Kidney glomerular epithelial cell (primary cell): ENCODE measurements around the gene USP7.

Source experiments
- DNase-seq: peaks from one replicate; lab custom pipeline; 2025; lab: John Stamatoyannopoulos, UW

Gene USP7

DNA sequence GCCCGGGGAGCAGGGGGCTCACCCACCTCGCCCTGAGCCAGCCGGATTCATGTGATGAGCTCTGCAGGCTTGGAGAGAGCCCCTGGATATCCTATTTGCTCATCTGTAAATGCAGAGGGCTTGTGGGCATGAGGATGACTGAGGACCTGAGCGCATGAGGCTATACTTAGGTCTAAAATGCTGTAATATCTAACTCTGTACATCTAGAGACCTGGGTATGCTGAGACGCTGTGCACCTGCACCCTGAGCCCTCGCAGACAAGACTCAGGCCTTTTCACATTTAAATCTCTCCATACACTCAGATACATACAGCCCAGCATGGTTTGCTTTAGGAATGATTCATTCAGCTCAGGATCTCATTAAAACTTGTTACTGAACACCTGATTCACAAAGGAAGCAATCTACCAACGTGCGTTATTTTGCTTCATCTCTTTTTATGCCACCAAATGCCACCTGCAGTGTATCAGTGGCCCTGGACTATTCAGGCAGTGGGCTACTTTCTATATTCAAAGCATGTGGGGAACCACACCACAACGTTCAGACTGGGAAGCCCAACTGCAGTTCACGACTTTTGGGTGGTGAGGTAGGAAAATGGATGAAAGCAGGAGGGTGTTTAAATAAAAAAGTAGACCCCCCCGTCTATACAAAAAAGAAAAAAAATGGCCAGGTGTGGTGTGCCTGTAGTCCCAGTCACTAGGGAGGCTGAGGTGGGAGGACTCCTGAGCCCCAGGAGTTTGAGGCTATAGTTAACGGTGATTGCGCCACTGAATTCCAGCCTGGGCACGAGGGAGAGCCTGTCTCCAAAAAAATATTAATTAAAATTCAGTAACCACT lies 12.0 kb downstream of the USP7 start:
- no peak for DNase-seq

DNA sequence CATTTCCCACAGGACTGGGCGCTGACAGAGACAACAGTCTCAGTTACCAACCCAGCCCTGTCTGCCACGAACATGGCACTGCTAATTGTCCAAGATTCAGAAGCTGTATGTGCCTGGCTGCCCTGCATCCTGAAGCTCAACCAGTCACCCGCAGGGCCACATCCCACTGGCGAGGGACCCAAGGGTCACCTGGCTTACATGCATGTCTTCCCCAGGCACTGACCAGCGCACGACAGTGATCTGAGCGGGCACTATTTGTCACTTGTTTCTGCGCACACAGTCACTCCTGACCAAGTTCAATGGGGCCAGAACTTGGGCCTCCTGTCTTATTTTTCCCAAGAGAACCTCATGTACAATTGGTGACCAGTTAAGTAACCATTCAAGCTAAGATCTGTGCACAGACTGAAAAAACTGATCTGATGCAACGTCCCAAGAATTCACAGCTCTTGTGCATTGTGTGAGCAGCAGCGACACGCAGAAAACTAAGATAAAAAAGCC lies 13.1 kb downstream of the USP7 start:
- DNase-seq = no peak

DNA sequence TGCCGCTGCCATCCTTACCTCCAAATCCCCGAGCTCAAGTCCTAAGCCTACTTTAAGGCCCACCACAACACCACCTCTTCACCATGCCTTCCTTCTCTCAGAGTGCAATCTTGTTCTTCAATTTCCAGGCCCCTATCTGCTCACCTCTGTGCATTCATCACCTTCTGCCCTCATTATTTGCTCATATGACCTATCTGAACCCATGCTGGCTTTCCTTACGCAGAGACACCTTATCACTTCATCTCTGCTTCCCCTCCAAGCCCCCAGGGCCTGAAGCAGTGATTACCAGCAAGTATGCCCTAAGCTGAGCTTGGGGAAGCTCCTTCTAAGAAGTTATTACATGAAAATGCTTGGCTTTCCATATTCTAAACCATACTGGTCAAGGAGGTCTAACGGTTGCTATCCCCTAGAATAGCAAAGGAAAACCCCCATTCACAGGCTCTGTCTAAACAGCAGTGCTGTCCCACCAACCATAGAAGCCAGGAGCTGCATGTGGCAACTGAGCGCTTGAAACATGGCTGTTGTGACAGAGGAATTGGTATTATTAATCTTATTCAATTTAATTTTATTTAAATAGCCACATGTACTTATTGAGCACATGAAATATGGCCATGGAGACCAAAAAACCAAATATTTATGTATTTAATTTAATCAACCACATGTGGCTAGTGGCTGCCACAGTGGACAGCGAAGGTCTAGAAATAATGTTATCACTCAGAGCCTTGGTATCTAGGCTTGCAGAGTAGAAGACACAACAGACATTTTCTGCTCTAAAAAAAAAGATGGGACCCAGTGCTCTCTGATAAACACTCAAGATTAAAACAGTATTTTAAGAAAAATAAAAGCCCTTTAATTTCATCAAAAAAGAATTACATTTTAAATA lies 13.9 kb downstream of the USP7 start:
- DNase-seq = no peak

DNA sequence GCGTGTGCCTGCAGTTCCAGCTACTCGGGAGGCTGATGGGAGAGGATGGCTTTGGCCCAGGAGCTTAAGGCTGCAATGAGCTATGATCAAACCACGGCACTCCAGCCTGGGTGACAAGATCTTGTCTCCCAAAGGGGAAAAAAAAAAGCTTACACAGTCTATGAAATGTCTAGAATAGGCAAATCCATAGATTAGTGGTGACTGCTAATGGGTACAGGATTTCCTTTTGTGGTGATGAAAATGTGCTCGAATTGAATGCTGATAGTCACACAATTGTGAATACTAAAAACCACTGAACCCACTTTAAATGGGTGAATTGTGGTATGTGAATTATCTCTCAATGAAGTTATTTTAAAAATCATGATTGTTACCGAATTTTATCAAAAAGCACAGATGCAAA lies 14.9 kb downstream of the USP7 start:
- no peak for DNase-seq

DNA sequence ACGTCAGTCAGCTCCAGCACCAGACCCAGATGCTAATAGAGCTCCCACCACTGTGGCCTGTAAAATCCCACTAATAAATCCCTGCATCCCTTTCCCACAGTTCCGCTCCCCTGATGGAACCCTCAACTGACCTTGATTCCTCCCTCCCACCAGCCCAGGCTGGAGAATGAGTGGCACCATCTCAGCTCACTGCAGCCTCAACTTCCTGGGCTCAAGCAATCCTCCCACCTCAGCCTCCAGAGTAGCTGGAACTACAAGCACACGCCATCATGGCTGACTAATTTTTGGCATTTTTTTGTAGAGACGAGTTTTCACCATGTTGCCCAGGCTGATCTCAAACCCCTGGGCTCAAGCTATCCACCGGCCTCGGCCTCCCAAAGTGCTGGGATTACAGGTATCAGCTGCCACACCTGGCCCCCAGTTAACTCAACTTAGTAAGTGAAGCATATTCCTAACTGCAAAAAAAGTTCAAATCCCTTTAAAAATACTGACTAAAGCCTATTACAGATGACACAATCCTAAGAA lies 15.6 kb downstream of the USP7 start:
- DNase-seq = no peak

DNA sequence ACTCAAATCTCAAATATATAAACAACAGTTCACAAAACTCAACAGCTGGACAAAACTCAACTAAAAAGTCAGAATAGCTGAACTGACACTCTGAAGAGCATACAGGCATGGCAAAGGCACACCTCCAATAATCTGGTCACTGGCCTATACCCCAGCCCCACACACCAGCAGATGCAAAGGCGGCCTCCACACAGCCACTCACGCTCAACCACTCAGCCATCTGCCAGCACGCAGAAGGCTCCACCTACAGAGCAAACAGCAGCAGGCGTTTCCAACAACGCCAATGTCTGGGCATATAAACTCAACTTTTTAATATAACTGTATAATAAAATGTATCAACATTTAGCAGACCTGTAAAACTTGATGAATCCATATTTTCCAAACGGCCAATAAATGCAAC lies 17.2 kb downstream of the USP7 start:
- no peak for DNase-seq

DNA sequence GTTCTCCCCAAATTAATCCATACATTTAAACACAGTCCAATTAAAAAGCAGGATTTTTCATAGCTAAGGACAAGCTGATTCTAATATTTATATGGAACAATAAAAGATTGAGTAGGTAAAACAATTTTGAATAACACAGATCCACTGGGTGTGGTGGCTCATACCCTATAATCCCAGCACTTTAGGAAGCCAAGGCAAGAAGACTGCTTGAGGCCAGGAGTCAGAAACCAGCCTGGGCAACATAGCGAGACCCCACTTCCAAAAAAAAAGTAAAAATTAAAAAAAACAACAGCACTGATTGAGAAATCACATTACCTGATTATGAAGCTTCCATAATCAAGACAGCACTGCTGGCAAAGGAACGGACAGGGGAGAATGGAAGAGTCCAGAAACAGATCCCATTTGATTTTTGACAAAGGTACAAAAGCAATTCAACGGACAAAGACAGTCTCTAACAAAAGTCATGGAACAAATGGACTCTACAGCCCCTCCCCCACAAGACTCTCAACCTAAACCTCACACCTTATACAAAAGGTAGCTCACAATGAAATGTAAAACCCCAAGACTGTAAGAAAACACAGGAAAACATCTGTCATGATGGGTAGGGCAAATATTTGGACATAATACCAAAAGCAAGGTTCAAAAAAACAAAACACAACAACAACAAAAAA lies 17.9 kb downstream of the USP7 start:
- DNase-seq = no peak

DNA sequence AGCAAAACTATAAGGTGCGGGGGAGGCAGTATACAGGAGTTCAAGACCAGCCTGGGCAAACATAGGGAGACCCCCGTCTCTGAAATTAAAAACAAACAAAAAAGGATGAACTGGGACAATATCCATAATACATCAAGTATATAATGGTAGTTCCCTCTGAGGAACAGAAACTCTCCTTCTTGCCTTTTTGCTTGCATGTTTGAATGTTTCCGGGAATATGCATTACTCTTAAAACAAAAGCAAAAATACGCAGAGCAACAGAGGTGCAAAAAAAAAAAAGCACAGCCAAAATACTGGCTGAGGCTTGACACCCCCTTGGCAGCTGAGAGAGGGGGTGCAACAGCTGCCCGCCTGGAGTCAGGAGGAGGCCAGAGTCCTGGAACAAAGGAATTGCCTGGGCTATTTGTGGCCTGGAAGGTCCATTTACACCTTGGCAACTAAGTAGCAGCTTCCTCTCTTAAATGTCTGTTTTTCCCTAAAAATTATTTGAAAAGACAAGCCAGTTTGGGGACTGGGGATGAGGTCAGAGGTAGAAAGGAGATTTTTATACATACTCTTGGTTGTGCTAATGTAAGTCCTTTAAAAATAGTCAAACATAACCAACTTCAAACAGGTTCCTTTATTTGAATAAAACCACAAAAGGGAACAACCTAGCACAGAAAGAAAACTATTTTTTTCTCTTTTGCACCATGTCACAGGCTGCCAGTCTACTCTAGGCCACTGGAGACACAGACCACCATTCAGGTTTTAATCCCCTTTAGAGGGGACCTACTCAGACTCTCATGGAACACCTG lies 19.5 kb downstream of the USP7 start:
- DNase-seq = no peak

DNA sequence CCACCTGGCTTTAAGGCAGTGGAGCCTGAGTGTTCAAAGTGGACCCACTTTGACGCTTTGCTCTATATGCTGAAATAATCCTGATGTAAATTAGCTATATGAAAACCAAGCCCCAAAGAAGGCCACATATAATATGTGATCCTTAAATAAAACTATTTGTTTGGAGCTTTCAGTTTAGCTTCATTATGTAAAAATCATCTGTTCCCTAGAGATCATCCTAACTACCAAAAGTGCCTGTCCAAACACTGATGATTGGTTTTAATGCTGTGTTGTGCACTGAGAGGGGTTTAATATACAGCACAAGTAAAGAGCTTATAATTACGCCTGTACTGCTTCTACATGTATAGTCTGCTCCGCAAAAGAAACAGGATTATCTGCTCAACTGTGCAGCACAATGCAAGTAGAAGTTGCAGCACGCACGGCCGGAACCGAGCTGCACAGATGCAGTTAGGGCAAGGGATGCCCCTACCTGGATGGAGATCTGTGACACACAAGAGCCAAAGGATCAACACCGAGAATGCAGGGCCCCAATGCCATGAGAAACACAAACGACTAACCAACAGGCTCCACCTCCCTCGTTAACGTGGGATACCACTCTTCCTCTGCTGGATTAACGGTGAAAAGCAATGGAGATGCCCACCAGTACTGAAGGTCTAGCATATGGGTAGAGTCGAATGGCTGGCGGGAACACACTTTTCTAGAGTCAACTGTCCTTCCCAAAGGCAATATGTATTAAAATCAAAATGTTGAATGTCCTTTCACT lies 20.5 kb downstream of the USP7 start:
- DNase-seq = no peak

DNA sequence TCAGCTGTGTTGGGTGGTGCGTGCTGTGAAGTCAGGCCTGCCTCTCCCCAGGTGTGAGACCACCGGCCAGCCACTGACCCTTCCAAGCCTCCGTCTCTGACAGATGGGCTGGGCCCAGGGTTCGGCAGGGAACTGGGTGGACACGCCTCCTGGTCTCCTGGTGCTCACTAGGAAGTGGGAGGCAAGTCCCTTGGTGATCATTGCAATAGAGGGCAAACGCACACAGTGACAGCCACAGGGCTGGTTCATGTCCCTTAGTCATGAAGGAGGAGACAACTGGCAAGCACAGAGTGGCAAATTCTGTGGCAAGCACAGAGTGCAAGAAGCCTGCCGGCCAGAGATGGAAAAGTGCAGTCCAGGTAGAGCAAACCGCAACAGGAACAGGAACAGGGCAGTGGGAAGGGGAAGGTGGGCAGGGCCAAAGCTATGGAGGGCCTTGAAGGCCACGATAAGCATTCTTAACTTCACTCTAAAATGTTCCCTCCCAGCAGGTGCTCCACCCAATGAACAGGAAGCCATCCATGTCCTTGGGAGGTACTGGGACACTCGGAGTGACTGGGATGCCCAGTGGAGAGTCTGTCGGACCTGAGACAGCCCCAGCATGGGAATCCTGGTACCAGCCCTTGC lies 21.9 kb downstream of the USP7 start:
- DNase-seq = no peak

DNA sequence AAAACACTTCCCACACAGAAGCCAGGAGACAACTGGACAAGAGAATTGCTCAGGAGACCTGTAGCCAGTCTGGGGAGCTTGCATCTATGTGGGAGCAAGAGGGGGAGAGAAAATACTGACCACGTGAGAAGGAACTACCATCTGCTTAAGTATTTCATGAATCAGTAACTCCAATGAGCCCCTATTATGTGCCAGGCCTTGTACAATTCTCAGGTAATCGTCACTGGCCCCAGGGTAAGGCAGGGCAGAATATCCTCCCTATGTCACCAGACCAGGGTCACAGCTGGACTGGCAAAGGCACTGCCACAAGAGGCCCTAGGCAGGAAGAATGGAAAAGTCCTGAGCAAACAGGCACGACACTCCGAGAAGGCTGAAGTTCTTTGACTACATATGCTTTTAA lies 25.9 kb downstream of the USP7 start:
- no peak for DNase-seq

DNA sequence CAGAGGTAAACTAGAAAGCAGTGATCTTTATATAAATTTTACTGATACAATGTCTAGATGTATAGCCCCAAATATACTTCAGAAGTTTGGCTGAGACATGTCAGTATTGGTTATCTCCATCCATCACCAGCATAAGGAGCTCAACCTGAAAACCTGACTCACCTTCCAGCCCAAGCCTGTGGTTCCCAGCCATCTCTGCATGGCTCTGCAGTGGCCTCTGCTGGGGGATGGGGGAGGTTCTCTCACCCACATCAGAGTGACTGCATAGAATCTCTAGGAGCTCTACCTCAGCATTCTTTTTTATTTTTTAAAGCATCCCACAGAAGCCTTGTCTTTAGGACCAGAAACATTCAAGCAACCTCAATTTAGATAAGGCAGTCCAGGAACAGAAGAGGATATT lies 27.3 kb downstream of the USP7 start:
- peak; percentile 41 for DNase-seq

DNA sequence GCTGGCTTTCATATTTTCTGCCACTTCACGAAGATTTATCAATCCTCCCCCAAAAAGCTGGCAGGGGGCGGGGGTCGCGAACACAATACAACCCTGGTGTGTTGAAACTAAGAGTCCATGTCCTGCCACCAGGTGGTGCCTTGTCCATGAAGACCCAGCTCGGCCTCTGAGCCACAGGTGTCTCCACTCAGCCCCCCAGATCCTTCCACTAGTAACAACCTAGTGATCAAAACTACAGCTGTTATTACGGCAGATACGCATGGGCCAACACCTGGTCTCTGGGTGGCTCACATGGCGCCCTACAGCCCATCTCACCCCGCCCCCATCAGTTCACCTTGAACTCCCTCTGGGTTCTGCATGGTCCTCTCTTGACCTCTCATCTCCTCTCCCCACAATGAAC lies 27.7 kb downstream of the USP7 start:
- DNase-seq = no peak

DNA sequence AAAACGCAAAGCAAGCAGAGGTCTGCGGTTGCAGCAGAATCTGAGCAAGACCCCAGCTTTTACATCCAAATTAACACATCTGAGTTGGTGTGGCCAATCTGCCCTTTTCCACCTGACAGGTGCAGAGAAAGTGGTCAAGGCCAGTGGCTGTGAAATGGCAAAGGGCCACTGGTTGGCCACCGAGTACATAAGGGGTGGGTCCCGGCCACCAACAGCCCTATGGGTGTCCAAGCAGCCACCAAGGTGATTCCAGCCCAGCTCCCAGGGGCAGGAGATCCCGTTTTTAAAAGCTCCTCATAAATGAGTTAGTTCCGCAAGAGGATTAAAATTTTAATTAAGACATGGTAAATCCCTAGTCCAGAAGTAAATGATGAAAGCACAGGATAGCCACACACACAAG lies 29.1 kb downstream of the USP7 start:
- no peak for DNase-seq

DNA sequence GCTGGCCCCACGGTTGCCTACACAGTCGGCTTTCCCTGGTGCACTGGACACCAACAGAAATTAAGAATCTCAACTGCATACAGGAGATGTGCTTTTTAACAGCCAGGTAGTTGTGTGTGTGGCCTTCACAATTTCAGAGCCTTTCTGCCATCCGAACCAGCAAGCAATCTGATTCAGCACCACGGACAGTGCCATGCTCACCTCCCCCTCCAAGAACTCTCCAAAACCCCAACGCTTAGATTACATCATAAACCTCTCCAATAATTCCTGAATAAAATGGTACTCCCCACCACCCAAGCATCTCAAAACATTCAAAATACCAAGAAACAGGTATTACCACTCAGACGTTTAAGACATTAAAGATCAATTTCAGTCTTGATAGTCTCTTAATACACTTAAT lies 31.8 kb downstream of the USP7 start:
- peak; percentile 5 for DNase-seq

DNA sequence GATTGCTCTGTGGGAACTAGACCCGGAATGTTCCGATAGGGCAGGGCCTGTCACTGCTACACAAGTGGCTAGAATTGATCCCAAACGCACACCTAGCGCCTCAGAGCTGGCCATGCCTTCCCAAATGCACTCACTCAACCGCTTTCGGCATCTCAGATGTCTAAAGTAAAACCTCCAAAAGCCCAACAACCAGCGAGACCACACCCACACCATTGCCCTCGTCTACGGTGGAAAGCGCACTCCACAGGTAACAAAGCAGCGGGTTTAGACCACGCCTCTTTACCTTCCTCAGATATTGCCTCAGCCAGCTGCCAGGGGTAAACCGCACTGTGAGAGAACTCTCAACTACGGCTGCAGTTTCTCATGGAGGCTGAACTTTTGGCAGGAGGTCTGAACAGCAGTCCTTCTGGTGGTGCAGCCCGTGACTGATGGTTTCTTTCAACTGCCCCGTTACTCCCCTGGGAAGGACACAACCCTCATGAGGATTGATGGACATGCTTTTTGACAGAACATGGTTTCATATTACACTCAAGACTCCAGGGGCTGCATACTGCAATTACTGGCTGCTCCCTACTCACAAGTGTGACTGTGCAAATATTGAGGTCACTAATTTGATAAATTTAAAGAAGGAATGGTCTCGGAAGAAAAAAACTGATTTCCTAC lies 34.5 kb downstream of the USP7 start:
- DNase-seq = no peak

DNA sequence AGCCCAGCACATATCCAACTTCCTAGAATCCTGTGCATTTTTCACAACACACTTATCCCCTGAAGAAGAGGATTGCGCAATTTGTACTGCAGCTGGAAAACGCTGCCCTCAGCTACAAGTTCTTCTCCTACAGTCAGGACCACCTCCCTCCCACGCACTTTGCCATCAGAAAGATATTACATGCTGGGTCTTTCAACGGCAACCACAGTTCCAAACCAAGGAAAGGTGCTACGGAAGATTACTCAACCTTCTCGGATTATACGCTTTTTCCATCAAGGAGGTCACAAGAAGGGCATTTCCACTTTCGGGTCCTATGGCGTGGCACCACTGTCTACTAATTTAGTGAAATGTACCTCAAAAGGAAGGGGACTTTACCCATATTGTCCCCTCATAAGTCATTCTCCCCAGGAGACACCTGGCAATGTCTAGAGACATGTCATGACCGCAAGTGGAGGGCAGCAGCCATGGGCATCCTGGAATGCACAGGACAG lies 35.2 kb downstream of the USP7 start:
- no peak for DNase-seq

DNA sequence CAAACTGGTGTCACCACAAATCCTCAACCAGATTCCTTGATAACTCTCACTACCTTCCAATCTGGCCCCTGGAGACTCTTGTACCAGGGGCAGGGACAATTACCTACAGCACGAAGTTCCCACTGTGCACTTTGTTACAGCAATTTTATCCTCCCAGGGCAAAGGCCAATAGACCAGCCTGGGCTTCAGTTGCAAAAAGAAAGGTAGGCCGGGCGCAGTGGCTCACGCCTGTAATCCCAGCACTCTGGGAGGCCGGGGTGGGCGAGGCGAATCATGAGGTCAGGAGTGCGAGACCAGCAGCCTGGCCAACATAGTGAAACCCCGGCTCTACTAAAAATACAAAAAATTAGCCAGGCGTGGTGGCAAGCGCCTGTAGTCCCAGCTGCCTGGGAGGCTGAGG lies 36.9 kb downstream of the USP7 start:
- no peak for DNase-seq

DNA sequence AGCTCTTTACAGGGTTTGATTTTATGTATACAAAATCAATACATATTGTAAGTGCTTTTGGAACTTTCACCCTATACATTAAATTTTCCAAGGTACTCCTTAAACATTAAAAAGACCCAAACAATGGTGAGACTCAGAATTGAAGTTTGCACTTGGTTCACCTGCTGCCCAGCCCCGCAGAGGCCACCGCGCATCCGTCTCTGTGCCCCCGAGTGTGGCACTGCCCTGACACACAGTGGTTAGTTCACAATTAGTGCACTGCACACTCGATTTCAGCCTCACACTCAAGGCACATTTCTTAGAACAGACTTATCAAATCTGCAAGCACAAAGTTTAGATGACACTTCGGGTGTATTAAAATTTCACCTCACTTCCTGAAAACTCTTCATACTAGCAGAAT lies 38.3 kb downstream of the USP7 start:
- DNase-seq = no peak

DNA sequence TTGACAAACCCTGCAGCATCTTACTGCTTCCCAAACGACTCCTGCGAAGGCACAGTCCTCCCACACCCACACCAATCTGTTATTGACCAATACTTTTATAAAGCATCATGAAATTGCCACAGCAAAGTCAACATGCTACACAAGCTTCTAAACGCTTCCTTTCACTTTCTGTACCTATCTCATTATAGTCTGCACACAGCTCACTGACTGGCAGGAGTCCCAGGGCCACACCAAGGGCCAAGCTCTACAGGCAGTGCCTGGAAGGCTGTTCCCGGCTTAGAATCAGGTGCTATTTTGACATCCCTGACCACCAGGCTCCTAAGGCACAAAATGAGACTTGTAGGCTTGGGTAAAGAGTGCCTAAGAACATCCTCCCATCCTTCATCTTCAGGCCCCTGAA lies 39.5 kb downstream of the USP7 start:
- no peak for DNase-seq
